Raji (cell line): Measurements from ENCODE around the gene GATC.

Source experiments
- POLR2A ChIP-seq: IDR thresholded peaks from 2 replicates; pipeline ENCODE4 v1.6.1; 2011; ENCODE audit warnings: low read depth, low read length, control low read depth; ENCODE audit not compliant: insufficient read depth

The GATC gene

GRCh38 chr12:120460157-120460556 is 13.9 kb downstream of the GATC start:
- no peak for TF ChIP-seq POLR2A

GRCh38 chr12:120462099-120462640 is 15.9 kb downstream of the GATC start:
- no peak for TF ChIP-seq POLR2A

- no peak for TF ChIP-seq POLR2A
These were observed 17.5 kb downstream of the GATC start for GRCh38 chr12:120463712-120464111.

- TF ChIP-seq POLR2A, result no peak
These were observed 19.5 kb downstream of the GATC start for GRCh38 chr12:120465756-120466155.

GRCh38 chr12:120466560-120467315 is 20.5 kb downstream of the GATC start:
- no peak for TF ChIP-seq POLR2A

GRCh38 chr12:120467439-120467838 is 21.2 kb downstream of the GATC start:
- no peak for TF ChIP-seq POLR2A

- no peak for TF ChIP-seq POLR2A
These were observed 22.1 kb downstream of the GATC start for GRCh38 chr12:120468325-120468820.

- no peak for TF ChIP-seq POLR2A
These were observed 22.7 kb downstream of the GATC start for GRCh38 chr12:120468821-120469449.

- peak; percentile 92 for TF ChIP-seq POLR2A
These were observed 23.4 kb downstream of the GATC start, which contains the start of gene SRSF9 for GRCh38 chr12:120469450-120470149. Gene SRSF9 (minus strand): TSS chr12:120469748. CDS start chr12:120469609, 139 bp downstream.

GRCh38 chr12:120470150-120470784 is 24.0 kb downstream of the GATC start:
- TF ChIP-seq POLR2A, result no peak

GRCh38 chr12:120472521-120472920 is 26.3 kb downstream of the GATC start:
- no peak for TF ChIP-seq POLR2A

GRCh38 chr12:120473807-120474615 is 27.8 kb downstream of the GATC start:
- TF ChIP-seq POLR2A, result no peak

- TF ChIP-seq POLR2A, result no peak
These were observed 28.3 kb downstream of the GATC start for GRCh38 chr12:120474616-120474960.

- TF ChIP-seq POLR2A, result no peak
These were observed 29.4 kb downstream of the GATC start for GRCh38 chr12:120475643-120476042.
